ENCODE data around the gene STAC2.

STAC2 gene

DNA sequence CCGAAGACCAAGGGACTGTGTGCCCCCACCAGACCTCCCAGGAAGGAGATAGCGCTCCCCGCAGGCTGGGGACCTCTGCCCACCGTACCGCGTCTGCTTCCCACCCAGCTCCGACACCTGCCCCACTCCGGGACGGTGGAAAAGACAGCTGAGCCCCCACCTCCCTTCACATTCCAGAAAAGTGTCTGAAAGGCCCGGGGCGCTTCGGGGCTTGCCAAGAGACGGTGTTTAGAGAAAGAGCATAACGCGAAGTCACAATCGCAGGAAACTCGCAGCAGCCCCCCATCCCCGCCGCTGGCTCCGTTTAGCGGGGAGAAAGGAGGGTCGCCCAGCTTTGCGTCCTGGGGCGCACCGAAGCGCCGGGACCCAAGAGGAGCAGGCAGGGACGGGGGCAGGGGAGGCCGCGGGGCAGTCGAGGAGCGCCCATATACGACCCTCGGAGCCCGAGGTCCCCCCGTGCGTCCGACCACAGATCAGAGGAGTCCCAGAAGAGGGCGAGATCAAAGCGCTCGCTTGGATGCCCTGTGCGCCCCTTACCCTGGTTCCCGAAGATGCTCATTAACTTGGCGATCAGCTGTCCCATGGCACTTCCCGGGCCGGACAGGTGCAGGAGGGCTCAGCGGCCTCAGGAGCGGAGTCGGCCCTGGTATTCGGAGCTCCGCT, 60.4 kb downstream of the STAC2 start:
- H4K20me1 ChIP-seq (ENCODE audit: control insufficient read depth, insufficient read depth, low read depth, low read length), result no peaks in the 10 kb centered on the region
- H3K79me2 ChIP-seq (ENCODE audit: control insufficient read depth, low read length), result no peaks in the 10 kb centered on the region
- peaks cover 6% of the 10 kb centered on the region; the same call in 1 of the 2 replicates for H3K27me3 ChIP-seq (ENCODE audit: control insufficient read depth, low read length)
- H3F3A ChIP-seq (ENCODE audit: control insufficient read depth, insufficient read depth), result peaks cover 2% of the 10 kb centered on the region; the same call in 1 of the 2 replicates
- no peaks in the 10 kb centered on the region for H3K9me3 ChIP-seq (ENCODE audit: control insufficient read depth, insufficient read depth, low read length)
- no peaks in the 10 kb centered on the region for H3K9me2 ChIP-seq (replicated peaks; ENCODE audit: control insufficient read depth, low read length)
- no peak overlapping the region for H3K27ac ChIP-seq (ENCODE audit: low read depth, low read length)
- peak overlapping the region; percentile 87 for H3K4me2 ChIP-seq (ENCODE audit: low read length)
- H3K4me3 ChIP-seq (ENCODE audit: low read length), result peak overlapping the region; percentile 76
- H3K36me3 ChIP-seq (ENCODE audit: control insufficient read depth, low read length), result no peaks in the 10 kb centered on the region
- TF ChIP-seq, protein P1, sequence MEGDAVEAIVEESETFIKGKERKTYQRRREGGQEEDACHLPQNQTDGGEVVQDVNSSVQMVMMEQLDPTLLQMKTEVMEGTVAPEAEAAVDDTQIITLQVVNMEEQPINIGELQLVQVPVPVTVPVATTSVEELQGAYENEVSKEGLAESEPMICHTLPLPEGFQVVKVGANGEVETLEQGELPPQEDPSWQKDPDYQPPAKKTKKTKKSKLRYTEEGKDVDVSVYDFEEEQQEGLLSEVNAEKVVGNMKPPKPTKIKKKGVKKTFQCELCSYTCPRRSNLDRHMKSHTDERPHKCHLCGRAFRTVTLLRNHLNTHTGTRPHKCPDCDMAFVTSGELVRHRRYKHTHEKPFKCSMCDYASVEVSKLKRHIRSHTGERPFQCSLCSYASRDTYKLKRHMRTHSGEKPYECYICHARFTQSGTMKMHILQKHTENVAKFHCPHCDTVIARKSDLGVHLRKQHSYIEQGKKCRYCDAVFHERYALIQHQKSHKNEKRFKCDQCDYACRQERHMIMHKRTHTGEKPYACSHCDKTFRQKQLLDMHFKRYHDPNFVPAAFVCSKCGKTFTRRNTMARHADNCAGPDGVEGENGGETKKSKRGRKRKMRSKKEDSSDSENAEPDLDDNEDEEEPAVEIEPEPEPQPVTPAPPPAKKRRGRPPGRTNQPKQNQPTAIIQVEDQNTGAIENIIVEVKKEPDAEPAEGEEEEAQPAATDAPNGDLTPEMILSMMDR (IDR thresholded peaks at IDR 0.05; ENCODE audit: low read depth, low read length, poor library complexity, severe bottlenecking), result no peak
- no peak for TF ChIP-seq EZH2phosphoT487 (IDR thresholded peaks at IDR 0.05; ENCODE audit: borderline replicate concordance, low read length)
- peaks cover 20% of the 10 kb centered on the region for H3K4me1 ChIP-seq (ENCODE audit: control insufficient read depth, low read length)

DNA sequence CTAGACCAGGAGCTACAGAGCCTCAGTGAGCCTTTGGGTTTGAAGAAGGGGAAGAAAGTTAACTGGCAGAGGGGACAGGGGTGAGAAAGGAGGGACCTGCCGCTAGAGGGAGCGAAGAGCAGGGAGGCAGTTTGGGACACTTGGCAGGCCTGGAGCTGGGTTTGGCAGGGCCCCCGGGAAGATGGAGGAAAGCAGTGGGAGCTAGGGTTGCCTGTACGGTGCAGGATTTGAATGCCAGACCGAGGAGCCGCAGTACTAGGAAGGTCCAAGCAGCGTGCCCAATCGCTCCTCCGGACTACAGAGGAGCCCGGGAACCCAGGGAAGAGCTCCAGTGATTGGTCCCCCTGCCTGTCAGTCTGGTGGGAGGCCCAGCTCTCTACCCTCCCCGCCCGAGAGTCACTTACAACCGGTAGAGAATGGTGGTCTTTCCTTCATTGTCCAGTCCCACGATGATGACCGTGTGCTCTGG, 61.0 kb downstream of the STAC2 start:
- no peaks in the 10 kb centered on the region for H3F3A ChIP-seq (ENCODE audit: control insufficient read depth, insufficient read depth)
- H4K20me1 ChIP-seq (ENCODE audit: control insufficient read depth, insufficient read depth, low read depth, low read length), result no peaks in the 10 kb centered on the region
- H3K4me1 ChIP-seq (ENCODE audit: control insufficient read depth, low read length), result peaks cover 15% of the 10 kb centered on the region
- TF ChIP-seq EZH2phosphoT487 (IDR thresholded peaks at IDR 0.05; ENCODE audit: borderline replicate concordance, low read length), result no peak
- TF ChIP-seq, protein P1 (IDR thresholded peaks at IDR 0.05; ENCODE audit: low read depth, low read length, poor library complexity, severe bottlenecking), result peak; percentile 98
- no peak overlapping the region for H3K27ac ChIP-seq (ENCODE audit: low read depth, low read length)
- no peaks in the 10 kb centered on the region for H3K36me3 ChIP-seq (ENCODE audit: control insufficient read depth, low read length)
- H3K27me3 ChIP-seq (ENCODE audit: control insufficient read depth, low read length), result peaks cover 6% of the 10 kb centered on the region; the same call in 1 of the 2 replicates
- peak overlapping the region; percentile 87 for H3K4me2 ChIP-seq (ENCODE audit: low read length)
- peak overlapping the region; percentile 76 for H3K4me3 ChIP-seq (ENCODE audit: low read length)
- H3K9me3 ChIP-seq (ENCODE audit: control insufficient read depth, insufficient read depth, low read length), result no peaks in the 10 kb centered on the region
- H3K79me2 ChIP-seq (ENCODE audit: control insufficient read depth, low read length), result no peaks in the 10 kb centered on the region
- no peaks in the 10 kb centered on the region for H3K9me2 ChIP-seq (replicated peaks; ENCODE audit: control insufficient read depth, low read length)

DNA sequence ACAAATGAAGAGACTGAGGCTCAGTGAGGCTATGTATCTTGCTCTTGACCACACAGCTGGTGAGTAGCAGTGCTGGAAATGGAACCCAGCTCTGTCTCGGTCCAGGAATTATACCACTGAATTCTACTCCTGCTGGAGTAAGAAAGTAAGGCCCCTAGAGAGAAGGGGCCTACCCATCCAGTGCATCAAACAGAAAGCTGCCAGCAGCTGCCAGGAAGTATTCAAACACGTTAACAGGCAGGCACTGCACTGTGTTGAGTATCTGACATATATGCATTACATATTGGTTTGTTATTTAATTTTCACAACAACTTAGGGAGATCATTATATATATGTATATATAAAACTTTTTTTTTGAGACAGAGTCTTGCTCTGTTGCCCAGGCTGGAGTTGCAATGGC, 63.8 kb downstream of the STAC2 start:
- H3K4me1 ChIP-seq (ENCODE audit: control insufficient read depth, low read length), result peaks cover 10% of the 10 kb centered on the region
- no peaks in the 10 kb centered on the region for H3K36me3 ChIP-seq (ENCODE audit: control insufficient read depth, low read length)

More for the DNA sequence above, 63.8 kb downstream of the STAC2 start:
- Histone ChIP-seq H3K9me2 (replicated peaks; ENCODE audit: control insufficient read depth, low read length) (no peaks in the 10 kb centered on the region), H3K9me3 (ENCODE audit: control insufficient read depth, insufficient read depth, low read length) (no peaks in the 10 kb centered on the region), H3K4me3 (ENCODE audit: low read length) (no peak overlapping the region), H4K20me1 (ENCODE audit: control insufficient read depth, insufficient read depth, low read depth, low read length) (no peaks in the 10 kb centered on the region), H3K27ac (ENCODE audit: low read depth, low read length) (no peak overlapping the region), H3K27me3 (ENCODE audit: control insufficient read depth, low read length) (peaks cover 2% of the 10 kb centered on the region; the same call in 1 of the 2 replicates), H3K79me2 (ENCODE audit: control insufficient read depth, low read length) (no peaks in the 10 kb centered on the region), H3F3A (ENCODE audit: control insufficient read depth, insufficient read depth) (no peaks in the 10 kb centered on the region), H3K4me2 (ENCODE audit: low read length) (no peak overlapping the region)
- TF ChIP-seq EZH2phosphoT487 (IDR thresholded peaks at IDR 0.05; ENCODE audit: borderline replicate concordance, low read length), result no peak

All from DOHH2 (cell line).